Upper lobe of right lung (tissue), 1 donor: ENCODE measurements around the gene SCP2. TPM values are rescaled to one million over a fixed set of nuclear protein-coding genes. Genes with fewer than 3 reads are reported as not detected.

Source experiments
- ATAC-seq: fragments of 200-7000 bp; cut with Tn5 transposase; one replicate; pipeline ENCODE4 v1.9.1; 2020; ENCODE audit warnings: mild to moderate bottlenecking, moderate library complexity
- DNase-seq: peaks from one replicate; pipeline ENCODE4 v3.0.0-alpha.2; 2020
- H3K27ac ChIP-seq: fragments of 200-600 bp; one replicate; pipeline ENCODE4 v1.8.0; 2022
- H3K27me3 ChIP-seq: fragments of 200-600 bp; one replicate; pipeline ENCODE4 v1.8.0; 2022; ENCODE audit warnings: mild to moderate bottlenecking
- H3K36me3 ChIP-seq: fragments of 200-600 bp; one replicate; pipeline ENCODE4 v1.8.0; 2022
- H3K4me1 ChIP-seq: fragments of 200-600 bp; one replicate; pipeline ENCODE4 v1.8.0; 2022
- H3K4me3 ChIP-seq: fragments of 200-600 bp; one replicate; pipeline ENCODE4 v1.8.0; 2022; ENCODE audit warnings: mild to moderate bottlenecking
- H3K9me3 ChIP-seq: fragments of 200-600 bp; one replicate; pipeline ENCODE4 v1.8.0; 2022
- intact Hi-C: fragments of 100-400 bp; cut with DNase I; formaldehyde crosslinking; loops from one replicate; pipeline ENCODE4 v1.11.0; 2022
- total RNA-seq: library from RNA; stranded (reverse); fragmentation: NEBNext Ultra II Directional; extraction: Animal tissue kit (Norgen Biotek cat#: 25700); gene quantifications from one replicate; pipeline ENCODE4 v1.2.1, GENCODE V29; 2021
- TF ChIP-seq, protein P1 (sequence below): fragments of 200-600 bp; IDR thresholded peaks from one replicate; pipeline ENCODE4 v1.8.0; 2022; ENCODE audit warnings: antibody characterized with exemption
- donor health status: DM: no; HTN: yes; CAD: no; lungs with severe emphysema.

Gene SCP2
- total RNA-seq, 1 donor from 2014 or later, result 140 TPM

DNA sequence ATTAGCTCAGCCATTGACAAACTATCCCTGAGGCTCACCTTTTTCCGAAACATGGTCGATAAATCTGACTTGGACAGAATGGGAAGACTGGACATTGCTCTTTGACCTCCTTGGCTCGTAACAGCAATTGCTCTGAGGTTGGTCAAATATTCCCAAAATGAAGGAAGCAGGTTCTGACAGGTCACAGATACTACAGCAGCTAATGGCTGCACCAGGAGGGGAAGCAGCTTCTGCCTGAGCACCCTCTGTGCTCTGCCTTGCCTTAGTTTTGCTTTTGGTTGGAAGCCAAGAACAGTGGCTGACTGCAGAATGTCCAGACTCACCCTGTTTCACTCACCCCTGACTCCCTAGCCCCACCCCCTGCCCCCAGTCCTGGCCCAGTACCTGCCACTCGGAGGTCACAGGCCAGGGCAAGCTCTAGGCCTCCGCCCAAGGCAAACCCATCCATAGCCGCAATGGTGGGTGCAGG, 20.9 kb upstream of the SCP2 start:
- H3K27me3 ChIP-seq, result no peaks in the 10 kb centered on the region
- no peaks in the 10 kb centered on the region for H3K9me3 ChIP-seq
- intact Hi-C loops, result no loop called here
- H3K4me1 ChIP-seq, result no peaks in the 10 kb centered on the region
- TF ChIP-seq, protein P1, sequence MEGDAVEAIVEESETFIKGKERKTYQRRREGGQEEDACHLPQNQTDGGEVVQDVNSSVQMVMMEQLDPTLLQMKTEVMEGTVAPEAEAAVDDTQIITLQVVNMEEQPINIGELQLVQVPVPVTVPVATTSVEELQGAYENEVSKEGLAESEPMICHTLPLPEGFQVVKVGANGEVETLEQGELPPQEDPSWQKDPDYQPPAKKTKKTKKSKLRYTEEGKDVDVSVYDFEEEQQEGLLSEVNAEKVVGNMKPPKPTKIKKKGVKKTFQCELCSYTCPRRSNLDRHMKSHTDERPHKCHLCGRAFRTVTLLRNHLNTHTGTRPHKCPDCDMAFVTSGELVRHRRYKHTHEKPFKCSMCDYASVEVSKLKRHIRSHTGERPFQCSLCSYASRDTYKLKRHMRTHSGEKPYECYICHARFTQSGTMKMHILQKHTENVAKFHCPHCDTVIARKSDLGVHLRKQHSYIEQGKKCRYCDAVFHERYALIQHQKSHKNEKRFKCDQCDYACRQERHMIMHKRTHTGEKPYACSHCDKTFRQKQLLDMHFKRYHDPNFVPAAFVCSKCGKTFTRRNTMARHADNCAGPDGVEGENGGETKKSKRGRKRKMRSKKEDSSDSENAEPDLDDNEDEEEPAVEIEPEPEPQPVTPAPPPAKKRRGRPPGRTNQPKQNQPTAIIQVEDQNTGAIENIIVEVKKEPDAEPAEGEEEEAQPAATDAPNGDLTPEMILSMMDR, result no peak
- H3K4me3 ChIP-seq, result no peak overlapping the region
- no peak for DNase-seq
- peaks cover 7% of the 10 kb centered on the region for H3K36me3 ChIP-seq
- H3K27ac ChIP-seq, result no peak overlapping the region
- ATAC-seq, result no peak

DNA sequence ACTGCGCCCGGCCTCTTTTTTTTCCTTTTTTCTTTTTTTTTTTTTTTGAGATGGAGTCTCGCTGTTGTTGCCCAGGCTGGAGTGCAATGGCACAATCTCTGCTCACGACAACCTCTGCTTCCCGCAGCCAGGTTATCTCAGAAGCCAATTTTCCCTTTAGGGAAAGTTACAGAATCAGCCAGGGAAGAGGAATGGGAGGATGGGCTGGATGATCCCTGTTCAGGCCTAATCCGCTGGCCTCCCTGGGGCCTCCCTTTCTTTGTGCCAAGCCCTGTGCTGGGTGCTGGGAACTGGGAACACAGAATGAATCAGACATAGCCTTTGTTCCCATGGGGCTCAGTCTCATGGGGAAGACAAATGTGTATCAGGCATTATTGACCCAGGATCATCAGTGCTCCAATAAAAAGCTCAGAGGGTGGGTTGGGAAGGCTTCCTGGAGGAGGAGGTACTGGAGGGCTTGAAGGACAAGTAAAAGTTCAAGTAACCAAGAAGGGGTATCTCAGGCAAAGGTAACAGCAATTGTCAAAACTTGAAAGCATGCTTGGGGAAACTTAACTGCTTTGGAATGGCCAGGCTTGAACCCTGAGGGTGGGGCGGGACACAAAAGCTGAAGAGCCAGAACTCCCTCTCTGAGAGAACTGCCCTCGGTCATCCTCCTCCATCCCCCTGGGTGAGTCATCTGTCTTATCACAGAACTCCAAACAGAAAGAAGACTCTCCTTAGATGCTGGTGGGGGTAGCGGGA, 19.8 kb upstream of the SCP2 start:
- H3K4me3 ChIP-seq, result no peak overlapping the region
- no peak overlapping the region for H3K27ac ChIP-seq
- H3K27me3 ChIP-seq, result no peaks in the 10 kb centered on the region
- H3K4me1 ChIP-seq, result no peaks in the 10 kb centered on the region
- peaks cover 7% of the 10 kb centered on the region for H3K36me3 ChIP-seq
- no peaks in the 10 kb centered on the region for H3K9me3 ChIP-seq
- intact Hi-C loops, result no loop called here
- TF ChIP-seq, protein P1, result no peak
- DNase-seq (no peak), ATAC-seq (no peak)

DNA sequence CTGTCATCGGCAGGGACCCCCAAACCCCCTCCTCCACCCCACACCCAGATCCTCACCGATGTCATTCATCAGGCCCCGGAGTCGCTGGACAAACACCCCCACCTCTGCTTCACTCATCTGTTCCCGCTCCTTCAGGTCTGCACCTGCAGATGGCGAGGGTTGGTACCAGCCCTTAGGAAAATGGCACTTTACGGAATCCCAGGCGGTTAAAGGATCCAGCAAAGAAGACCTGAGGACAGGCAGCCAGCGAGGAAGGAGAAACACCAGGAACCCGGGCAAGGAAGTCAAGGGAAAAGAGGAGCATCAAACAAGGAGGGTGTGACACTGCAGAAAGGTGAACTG, 19.3 kb upstream of the SCP2 start:
- H3K27me3 ChIP-seq, result no peaks in the 10 kb centered on the region
- H3K4me3 ChIP-seq, result no peak overlapping the region
- DNase-seq (no peak), ATAC-seq (no peak)
- intact Hi-C loops, result no loop called here
- peaks cover 7% of the 10 kb centered on the region for H3K36me3 ChIP-seq
- H3K9me3 ChIP-seq, result no peaks in the 10 kb centered on the region
- H3K27ac ChIP-seq, result no peak overlapping the region
- H3K4me1 ChIP-seq, result no peaks in the 10 kb centered on the region
- TF ChIP-seq, protein P1, result no peak

DNA sequence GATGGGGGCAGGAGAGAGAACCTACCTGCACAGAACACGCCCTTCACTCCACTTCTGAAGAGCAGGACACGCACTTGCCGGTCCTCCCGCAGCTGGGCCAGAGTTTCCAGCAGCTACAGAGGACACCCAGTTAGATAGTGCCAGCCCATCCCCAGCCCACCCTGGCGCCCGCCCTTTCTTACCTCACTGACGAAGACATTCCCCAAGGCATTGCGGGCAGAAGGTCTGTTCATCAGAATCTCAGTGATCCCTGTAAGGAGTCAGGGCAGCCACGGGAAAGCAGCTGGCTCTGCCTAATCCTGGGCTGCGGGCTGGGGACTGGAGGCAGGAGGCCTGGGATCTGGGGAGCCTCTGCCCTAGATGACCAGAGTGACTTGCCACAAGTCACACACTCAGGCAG, 15.5 kb upstream of the SCP2 start:
- H3K4me1 ChIP-seq, result no peaks in the 10 kb centered on the region
- intact Hi-C loops, result no loop called here
- no peak overlapping the region for H3K27ac ChIP-seq
- TF ChIP-seq, protein P1, result no peak
- H3K4me3 ChIP-seq, result no peak overlapping the region
- no peaks in the 10 kb centered on the region for H3K9me3 ChIP-seq
- H3K36me3 ChIP-seq, result peaks cover 7% of the 10 kb centered on the region
- H3K27me3 ChIP-seq, result no peaks in the 10 kb centered on the region
- no peak for ATAC-seq
- no peak for DNase-seq

DNA sequence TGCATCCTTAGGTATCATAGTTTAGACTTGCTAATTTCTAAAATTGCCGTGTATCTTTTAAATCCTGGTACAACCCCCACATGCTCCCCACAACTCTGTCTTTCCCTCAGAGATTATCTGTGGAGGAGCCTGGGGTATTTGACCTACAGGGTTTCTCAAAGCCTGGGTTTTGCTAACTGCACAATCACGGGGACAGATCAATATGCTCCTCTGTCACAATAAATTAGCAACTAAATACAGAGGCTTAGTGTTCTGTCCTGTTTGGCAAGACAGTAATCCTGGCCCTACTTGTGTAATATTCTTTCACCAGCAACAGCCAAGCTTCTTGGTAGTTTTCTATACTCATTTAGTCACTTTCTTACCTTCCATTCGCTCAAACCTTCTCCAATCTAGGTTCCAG, 14.1 kb upstream of the SCP2 start:
- Histone ChIP-seq H3K4me3 (no peak overlapping the region), H3K9me3 (no peaks in the 10 kb centered on the region), H3K27me3 (no peaks in the 10 kb centered on the region), H3K4me1 (no peaks in the 10 kb centered on the region), H3K27ac (no peak overlapping the region), H3K36me3 (peaks cover 2% of the 10 kb centered on the region)
- TF ChIP-seq, protein P1, result no peak
- ATAC-seq (no peak), DNase-seq (no peak)
- intact Hi-C loops, result no loop called here

DNA sequence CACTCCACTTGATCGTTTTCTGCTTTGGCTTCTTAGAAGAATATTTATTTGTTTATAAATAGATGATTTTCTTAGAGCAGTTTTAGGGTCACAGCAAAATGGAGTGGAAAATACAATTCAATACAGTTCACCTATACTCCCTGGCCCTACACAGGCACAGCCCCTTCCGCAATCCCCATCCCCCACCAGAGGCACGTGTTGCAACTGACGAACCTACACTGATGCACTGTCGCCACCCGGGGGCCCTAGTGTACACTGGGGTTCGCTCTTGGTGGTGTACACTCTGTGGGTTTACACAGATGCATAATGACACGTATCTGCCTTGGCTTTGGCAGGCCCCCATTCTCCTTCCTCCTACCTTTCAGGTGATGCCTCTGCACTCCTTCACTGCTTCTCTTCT, 13.5 kb upstream of the SCP2 start:
- intact Hi-C loops, result no loop called here
- H3K27me3 ChIP-seq, result no peaks in the 10 kb centered on the region
- no peak for ATAC-seq

More for the DNA sequence above, 13.5 kb upstream of the SCP2 start:
- Histone ChIP-seq H3K4me3 (no peak overlapping the region), H3K36me3 (no peaks in the 10 kb centered on the region), H3K9me3 (no peaks in the 10 kb centered on the region), H3K4me1 (no peaks in the 10 kb centered on the region), H3K27ac (no peak overlapping the region)
- TF ChIP-seq, protein P1, result no peak
- DNase-seq, result no peak
